Measurements from ENCODE around the gene GNPDA2.

GRCh38 chr4:44725166-44725565 is 1.2 kb downstream of the GNPDA2 start:
- TF ChIP-seq, protein P1, sequence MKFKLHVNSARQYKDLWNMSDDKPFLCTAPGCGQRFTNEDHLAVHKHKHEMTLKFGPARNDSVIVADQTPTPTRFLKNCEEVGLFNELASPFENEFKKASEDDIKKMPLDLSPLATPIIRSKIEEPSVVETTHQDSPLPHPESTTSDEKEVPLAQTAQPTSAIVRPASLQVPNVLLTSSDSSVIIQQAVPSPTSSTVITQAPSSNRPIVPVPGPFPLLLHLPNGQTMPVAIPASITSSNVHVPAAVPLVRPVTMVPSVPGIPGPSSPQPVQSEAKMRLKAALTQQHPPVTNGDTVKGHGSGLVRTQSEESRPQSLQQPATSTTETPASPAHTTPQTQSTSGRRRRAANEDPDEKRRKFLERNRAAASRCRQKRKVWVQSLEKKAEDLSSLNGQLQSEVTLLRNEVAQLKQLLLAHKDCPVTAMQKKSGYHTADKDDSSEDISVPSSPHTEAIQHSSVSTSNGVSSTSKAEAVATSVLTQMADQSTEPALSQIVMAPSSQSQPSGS (CRISPR knock-in tag; IDR thresholded peaks at IDR 0.05), result no peak
- no peak for TF ChIP-seq SP2 (IDR thresholded peaks at IDR 0.05; ENCODE audit: extremely low read depth, low read depth, low read length, poor library complexity, severe bottlenecking)
- no peak for TF ChIP-seq HDAC2 (IDR thresholded peaks at IDR 0.05)
- TF ChIP-seq MAZ (CRISPR knock-in tag; conservative IDR thresholded peaks at IDR 0.05 in 1 of 2, IDR thresholded peaks at IDR 0.05 in 1 of 2), result no peak
- no peak for TF ChIP-seq ZNF583 (CRISPR knock-in tag; IDR thresholded peaks at IDR 0.05)
- TF ChIP-seq ETV6 (IDR thresholded peaks at IDR 0.05; ENCODE audit: borderline replicate concordance in 1 of 2, low read depth in 2 of 2, low read length in 1 of 2), result no peak
- TF ChIP-seq ETV6 (CRISPR knock-in tag; IDR thresholded peaks at IDR 0.05; ENCODE audit: borderline replicate concordance), result no peak
- no peak for TF ChIP-seq MAFF (IDR thresholded peaks at IDR 0.05; ENCODE audit: low read length)
- TF ChIP-seq ETV1 (tag; conservative IDR thresholded peaks at IDR 0.05; ENCODE audit: low read depth), result no peak
- no peak for TF ChIP-seq SIN3B (IDR thresholded peaks at IDR 0.05; ENCODE audit: low read depth)

Data from K562 (cell line).